ENCODE measurements around the gene AFF2.

AFF2 gene

DNA sequence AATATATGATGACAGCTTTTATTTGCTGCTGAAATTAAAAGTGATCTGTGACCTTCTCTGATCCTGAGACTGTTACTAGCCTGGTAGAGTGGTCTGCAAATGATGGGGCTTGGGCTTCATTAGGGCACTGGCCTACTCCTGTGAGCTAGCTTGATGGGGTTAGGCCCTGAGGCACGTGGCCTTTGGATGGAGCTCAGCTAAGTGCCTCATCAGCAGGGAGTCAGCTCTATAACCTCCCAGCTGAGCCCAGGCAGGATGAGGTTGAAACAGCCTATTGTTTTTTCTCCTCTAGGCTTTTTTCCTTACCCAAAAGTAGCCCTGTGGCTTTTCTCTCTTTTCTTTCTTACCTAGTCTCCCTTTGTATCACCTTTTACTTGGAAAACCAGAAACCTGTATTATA is 92.2 kb downstream of the AFF2 start:
- no peak for DNase-seq

DNA sequence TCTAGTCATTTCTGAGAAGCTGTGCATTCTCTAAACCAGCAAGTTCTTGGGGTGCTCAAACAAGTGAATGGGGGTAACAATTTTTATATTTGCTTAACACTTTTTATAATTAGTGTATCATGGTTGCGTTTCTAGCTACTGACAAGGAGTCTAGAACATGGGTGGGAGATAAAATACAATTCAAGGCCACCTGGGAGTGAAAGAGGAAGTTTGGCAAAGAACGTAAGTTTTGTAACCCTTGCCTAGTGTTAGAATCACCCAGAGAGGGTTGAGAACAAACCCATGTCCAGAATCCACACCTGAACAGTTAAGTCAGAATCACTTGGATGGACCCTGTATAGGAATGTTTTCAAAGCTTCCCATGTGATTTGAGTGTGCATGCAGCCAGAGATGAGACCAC is 92.7 kb downstream of the AFF2 start:
- DNase-seq: no peak

DNA sequence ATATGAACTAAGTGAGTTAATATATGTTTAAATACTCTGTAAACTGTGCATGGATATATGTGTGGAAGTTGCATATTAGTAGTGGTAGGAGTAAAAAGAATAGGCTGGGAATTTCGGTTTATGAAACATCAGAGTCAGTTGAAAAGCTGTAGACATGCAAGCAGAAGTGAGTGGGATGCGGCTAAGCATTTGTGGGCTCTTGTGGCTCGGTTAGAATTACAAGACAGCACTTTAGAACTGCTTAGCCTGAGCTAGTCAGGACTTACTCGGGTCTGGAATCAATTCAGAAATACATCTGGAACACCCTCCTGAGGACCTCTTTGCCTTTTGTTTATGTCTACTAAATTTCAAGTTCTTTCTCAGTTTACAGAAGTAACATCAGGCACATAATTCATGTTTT is 93.6 kb downstream of the AFF2 start:
- no peak for DNase-seq

DNA sequence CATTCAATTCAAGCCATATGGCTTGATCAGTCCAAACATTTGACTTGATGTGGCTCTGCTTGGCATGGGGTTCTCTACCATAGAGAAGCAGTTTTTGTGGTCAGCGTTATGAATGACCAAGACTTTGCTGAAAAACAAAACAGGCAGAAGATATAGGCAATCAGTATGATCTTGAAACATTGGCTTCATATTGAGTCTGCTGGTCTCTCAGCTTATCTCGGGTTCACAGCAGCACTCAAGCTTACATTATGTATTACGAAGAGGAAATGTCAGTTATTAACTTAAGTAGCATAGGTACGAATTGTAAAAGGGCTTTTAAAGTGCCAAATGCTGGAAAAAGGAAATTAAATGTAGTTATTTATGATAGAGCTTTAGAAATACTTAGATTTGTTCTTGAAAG is 99.0 kb downstream of the AFF2 start:
- no peak for DNase-seq

DNA sequence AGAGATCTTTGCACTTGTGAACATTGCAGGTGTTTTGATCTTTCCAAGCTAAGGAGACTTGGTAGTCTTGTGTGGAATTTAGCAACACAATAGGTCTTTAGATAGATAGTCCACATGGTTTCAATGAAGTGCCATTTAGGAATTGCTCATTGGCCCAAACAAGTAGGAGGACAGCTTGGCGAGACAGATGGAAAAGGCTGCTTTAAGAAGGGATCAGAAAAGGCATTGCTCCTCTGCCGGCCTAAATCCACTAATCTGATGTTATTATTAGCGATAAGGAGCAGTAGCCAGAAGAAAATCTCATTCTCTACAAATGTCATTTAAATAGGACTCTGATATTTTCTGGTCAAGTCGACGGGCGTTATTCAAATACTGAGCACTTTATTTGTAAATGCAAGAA is 99.7 kb downstream of the AFF2 start:
- no peak for DNase-seq

DNA sequence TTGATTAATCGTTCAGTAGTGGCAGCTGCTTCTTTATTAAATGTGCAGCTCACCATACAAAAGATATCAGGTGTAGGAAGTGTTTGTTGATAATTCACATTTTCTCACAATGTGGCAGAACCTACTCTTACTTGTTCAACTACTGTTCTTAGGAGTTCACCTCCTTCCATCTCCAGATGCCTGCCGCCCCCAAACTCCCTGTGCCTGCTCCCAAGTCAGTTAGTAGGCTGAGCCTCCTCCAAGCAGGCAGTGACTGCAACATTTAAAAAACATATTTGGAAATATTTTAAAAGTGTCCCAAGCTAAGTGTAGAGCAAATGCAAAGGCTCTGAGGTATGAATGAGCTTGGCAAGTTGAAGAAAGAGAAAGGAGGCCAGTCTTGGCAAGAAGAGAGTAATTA is 100.2 kb downstream of the AFF2 start:
- DNase-seq: no peak

DNA sequence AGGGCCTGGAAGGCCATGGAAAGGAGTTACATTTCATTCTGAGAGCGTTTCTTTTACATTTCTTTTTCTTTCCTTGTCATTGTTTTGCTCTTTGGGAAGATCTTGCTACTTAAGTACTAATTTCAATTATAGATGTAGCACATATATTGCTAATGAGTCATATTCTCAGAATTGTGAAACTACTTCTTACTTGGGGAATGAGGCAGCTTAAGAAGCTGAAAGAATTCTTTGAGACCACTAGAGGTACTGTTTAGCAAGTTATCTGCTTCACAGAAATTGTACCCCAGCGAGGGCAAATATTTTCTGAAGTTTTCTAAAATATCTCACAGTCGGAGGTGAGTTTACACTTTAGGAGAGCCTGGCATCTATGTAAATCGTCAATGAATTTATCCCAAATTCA is 100.6 kb downstream of the AFF2 start:
- no peak for DNase-seq

DNA sequence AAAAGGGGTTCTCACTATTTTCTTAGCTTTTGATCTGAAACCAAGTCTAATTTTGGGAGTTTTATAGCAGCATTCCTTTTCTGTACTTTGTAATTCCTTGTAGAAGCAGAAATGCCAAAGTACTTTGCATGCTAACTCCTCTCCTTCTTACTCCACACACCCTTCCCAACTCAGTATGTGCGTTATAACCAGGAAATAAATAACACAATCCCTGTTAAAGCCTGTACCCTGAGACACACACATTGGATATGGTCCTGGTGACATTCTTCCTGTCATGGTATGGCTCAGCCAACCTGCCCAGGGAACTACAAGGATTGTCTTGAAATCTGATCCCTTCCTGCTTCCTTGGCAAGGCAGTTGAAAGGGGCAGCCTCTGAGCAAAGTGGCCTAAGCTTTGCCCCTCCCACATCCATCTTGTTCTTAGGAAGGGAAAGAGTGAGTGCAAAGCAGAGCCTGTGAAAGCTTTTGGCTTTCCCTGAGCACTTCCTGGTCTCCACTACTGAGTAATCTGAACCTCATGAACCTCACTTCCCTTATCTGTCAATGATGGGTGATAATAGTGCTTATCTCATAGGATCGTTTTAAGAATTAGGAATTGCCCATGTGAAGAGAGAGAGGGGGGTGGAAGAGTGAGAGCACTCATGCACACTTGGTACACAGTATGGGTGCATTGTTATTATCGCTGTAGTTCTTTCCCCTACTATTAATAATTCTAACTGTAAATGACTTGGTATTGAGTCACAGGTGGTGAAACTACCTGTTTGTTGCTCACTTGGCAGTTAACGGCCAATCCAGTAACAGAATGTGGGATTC is 109.3 kb downstream of the AFF2 start:
- peak; percentile 74 for DNase-seq

DNA sequence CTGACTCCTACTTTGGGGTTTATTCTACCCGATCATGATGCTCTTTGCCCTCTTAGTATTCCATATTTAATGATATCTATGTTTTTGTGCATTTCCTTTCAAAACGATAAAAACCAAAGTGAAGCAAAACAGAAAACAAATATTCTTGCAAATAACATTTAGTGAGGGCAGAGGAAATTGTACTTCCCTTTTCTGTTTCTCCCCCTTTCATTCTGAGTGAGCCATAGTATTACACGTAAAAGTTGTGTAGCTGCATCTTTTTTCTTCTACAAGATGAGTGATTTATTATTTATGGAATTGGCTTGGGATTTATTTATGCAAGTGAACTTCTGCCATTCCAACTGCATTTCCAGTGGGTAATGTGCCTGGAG is 109.9 kb downstream of the AFF2 start:
- no peak for DNase-seq

DNA sequence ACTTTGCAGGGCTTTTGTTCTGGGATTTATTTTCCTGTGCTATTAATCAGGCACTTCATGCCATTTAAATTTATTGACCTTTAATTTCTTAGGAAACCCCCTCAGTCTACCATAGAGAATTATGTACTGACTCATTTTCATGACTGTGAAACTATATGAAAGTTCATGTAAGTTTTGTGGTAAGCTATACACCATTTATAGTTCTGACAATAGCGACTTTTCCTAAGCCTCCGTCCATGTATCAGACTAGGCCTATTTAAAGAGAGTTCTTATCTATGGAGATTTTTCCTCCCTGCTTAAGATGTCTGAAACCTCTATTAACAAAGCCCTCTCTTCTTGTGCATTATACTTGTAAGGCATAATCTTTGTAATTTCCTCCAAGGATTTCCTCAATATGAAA is 111.6 kb downstream of the AFF2 start:
- DNase-seq: no peak

DNA sequence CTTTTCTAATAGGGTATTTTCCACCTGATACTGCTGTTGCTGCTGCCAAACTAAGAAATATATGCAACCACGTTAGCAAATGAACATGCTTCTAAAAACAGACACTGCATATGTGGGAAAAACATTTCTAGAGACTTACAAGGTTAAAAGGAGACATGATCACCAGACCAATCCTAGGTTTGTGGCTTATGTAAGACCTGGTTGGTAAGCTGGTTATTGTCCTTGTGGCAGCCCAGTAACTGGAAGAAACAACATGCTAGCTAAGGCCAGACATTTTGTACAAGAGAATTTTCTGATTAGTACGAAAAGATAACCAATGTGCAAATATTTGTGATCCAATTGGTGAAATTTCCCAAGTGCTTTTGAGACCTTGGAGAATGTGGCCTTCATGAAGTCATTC is 112.0 kb downstream of the AFF2 start:
- no peak for DNase-seq

DNA sequence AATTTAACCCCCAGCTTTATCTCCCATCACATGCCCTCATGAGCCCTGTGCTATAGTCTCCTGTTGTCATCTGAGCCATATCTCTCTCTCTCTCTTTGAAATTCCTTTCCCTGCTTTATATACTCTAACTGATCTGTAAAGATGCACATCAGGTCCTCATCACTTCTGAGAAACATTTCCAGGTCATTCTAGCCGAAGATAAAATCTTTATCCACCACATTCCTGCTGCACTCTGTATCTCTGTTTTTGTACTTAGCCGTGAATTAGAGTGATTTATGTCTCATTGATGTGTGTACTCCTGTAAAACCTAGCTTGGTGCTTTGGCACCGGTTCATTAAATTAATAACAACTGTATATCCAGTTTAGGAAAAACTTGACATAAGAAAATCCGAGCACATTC is 113.2 kb downstream of the AFF2 start:
- no peak for DNase-seq

DNA sequence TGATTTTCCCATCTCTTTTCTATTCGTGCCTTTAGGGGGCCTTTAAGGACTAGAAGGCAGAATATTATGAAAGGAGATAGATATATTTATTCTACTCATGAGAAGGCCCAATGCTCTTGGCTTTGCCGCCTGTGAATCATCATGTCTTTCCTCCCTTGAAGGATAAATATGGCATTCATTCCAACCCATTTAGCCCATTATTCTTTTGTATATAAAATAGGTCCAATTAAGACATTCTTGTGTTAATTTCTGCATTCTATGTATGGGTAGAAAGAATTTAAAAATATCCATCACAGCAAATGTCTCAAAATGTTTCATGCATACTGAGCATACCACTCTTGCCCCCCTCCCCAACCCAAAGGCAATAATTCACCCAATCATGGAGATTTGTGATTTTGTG is 115.1 kb downstream of the AFF2 start:
- no peak for DNase-seq

DNA sequence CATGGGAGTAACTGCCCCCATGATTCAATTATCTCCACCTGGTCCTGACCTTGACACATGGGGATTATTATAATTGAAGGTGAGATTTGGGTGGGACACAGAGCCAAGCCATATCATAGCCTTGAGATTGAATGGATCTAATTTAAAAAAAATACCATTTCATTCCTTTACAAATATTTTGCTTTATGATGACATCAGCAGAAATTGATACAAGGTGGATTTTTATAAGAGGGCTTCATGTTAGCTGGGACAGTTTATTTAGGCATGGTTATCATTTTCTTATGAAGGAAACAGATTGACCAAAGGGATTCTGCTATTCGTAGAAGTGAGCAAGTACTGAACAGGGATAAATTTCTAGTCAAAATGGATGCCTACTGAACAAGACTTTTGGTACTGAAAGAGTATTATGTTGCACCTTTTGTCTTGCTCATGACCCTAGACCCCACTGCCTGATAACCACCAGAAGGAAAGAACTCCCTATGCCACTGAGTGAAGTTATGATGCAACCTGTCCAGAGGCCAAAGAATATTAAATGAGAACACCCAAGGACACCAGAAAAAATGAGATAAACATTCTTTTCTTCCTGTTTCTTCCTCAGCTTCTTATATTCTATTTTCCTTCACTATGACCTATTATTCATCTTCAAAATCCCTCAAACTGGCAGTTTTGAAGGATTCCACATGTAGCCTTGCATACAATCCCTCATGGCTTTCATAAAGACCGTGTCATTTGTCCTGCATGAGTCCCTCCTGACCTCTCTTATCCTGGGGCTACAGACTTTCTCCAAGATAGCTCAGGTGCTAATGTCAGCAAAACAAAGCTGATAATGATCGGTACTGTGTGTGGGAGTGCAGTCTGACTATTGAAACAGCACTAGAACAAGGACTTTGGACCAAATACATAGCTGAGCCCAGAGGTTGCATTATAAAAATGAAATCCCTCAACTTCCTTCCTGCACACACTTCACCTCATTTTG is 118.3 kb downstream of the AFF2 start:
- no peak for DNase-seq

DNA sequence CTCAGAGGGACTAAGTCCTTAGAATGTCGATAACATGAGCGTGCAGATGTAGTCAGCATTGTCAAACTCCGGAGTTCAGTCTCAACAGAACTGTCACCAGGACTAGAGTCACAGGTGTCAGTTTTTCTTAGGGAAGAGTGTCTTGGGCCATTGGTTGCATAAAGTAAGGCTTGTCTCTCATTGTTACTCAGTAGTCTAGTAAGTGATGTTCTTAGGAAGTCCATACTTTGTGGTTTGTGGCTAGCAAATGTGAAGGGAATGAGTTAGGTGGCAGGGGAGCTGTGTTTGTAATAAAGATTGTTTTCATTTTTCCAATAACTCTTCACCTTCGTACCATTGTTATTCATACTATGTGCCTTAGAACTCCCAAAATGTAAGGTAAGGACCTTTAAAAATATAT is 119.6 kb downstream of the AFF2 start:
- no peak for DNase-seq

DNA sequence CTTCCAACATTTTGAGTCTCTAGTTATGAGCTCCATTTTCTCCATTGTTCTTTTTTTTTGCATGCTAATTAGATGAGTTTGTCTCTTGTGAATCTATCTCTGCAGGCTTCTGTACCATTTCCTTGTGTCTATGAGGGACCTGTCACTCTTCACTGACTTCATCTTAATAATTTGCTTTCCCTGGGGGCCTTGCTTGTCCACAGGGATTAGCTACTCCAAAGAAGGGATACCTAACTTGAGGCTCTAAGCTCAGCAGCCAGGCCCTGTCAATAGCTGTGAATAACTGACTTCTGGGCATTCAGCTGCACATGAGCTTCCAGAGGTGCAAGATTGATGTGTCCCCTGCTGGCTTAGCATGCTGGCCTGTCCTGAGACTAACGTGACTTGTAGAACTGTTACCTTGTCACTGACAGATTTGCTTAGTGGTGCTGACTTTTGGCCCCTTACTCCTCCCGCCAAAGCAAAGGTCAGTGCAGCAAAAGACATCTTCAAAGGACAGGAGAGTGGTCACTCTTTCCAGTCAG is 124.6 kb downstream of the AFF2 start:
- no peak for DNase-seq

DNA sequence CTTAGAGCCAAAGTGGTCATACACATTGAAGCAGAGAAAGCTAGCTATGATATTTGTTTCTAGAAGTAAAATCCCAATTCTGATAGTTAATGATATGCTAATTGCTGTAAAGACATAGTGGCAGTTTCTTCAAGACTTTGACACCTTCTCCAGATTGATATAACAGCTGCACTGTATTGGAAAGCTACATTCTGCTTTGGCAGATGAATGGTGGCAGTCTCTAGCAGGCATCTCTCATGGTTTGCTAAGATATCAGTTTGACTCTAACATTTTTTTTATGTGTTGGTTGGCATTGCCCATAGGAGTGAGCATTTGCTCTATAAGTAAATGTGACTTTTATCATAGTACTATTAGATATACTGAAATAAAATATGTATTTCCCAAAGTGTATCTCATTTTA is 128.2 kb downstream of the AFF2 start:
- DNase-seq: no peak

DNA sequence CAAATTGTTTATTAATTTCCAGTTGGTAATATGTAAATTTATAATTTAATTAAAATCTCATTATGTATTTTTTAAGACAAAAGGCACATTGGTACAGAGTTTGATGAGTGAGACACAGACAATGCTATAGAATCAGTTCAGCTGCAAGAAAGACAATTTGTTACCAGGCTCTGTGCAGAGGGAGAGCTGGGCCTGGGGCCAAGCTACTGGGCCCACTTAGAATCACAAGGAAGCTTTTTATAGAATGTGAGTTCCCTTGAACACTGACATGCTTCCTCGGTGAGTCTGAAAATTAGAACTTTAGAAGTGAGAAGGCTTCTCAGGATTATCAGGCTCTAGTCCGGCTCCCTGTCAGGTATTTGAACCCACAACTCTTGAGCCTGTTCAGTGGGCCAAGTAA is 129.0 kb downstream of the AFF2 start:
- DNase-seq: no peak

DNA sequence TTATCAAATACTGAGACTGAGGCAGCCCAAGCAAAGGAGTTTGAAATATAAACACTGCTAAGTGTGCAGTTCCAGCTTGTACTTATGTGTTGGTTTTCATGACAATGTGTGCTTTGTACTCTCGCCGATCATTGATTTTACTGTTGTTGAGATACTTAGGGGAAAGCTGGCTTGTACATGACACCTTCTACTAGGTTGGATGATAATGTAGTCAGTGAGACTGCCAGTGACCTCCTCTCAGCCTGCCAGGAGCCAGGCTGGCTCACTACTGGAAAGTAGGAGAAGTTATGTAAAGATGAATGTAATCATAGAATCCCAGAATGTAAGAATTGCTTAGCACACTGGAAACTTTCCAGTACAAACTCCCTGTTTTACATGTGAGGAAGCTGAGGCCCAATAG is 132.0 kb downstream of the AFF2 start:
- DNase-seq: no peak

DNA sequence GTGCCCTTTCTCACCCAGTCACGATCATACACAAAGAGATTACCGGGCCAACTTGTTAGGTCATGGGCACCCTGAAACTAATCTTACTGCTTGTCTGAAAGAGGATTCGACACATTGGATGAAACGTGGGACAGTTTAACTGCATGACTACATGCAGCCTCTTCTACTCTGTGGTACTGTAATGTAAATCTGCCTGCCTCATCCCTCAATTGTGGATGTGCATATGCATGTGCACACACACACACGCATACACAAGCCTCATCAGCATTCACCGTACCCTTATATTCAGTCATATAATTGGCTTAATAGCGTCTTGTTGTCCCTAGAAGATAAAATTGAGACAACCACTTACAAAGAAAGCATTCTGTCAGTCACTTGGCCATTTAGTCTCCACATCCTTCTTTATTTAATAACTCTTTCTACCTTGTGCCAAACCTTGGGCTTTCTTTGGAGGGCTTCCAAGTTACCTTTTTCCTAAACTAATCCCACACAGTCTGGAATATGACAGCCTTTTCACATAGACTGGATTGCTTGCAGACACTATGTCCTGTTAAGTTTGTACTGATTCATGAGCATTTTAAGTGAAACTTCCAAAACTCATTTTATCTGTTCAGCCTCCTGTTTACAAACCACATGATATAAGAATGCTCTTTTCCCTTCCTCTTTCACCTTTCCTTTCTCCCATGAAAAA is 132.9 kb downstream of the AFF2 start:
- DNase-seq: no peak

DNA sequence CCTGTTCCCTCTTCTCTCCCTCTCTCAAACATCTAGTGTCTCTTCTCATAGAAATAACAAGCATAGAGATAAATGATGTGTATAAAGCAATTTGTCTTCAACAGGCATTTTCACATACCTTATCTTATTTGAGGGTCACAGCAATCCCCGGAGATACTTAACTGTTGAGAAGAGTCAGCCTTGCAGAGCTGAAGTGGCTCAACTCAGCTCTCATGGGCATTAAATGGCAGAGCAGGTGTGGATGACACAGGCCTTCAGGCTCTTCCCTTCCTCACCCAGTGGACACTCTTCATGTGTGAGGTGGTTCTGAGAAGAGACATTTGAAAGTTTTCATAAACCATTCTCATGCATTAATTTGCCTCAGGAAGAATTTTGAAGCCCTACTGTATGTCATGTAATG is 134.2 kb downstream of the AFF2 start:
- no peak for DNase-seq

DNA sequence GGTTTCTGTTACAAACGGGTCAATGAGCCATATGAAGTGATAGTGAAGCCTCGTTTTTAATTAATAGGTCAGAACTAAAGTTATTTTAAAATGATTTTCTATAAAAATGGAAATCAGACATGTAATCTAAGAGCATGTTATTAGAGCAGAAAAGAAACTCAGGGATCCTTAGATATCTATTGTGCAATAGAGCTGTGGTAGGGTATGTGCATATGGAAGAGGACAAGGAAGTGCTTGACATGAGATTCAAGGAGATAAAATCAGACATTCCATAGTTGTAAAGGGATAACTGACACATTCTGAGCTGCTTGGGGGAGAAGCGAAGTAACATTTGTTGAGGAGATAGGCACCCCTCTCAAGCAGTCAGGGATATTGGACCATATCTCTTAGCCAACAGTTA is 143.0 kb downstream of the AFF2 start:
- DNase-seq: no peak

DNA sequence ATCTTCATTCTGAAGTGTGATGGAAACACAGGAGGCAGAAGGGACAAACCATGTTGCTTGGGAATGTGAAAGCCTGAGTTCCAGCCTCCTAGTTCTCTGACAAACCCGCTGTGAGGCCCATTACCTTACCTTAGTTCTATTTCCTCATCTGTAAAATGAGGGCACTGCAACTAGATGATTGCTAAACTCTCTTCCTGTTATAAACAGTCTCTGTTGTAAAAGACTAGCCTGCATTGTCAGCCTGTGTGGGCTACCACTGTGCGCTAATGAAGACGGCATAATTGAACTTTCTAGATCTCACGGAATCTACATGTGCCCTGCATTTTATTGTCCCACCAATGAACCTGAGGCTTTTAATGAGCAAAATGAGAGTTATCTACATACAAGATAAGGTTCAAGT is 147.2 kb downstream of the AFF2 start:
- DNase-seq: no peak

Data from islet precursor cell (in vitro differentiated cells).